ENCODE data around the gene TNIP2. TPM values are rescaled to one million over a fixed set of nuclear protein-coding genes. Genes with fewer than 3 reads are reported as not detected.

TNIP2 gene
- total and polyA plus RNA-seq, 2 of the 8 experiments (the other 6 are each of a cell fraction or from before 2014, with no cell fraction given) = 23.7 to 37.7 TPM

- Histone ChIP-seq H3K14ac (ENCODE audit: insufficient read length) (no peak overlapping the region), H3K79me2 (ENCODE audit: control insufficient read depth in 1 of 2, insufficient read depth in 2 of 2, low read length in 2 of 2) (no peaks in the 10 kb centered on the region), H3K9me3 (ENCODE audit: insufficient read depth in 2 of 2, low read depth in 1 of 2, low read length in 1 of 2) (no peaks in the 10 kb centered on the region), H3K9ac (replicated peaks in 1 of 4; ENCODE audit: extremely low read depth in 1 of 4, low read depth in 3 of 4, low read length in 3 of 4) (no peak overlapping the region), H3K4me2 (ENCODE audit: insufficient read depth in 1 of 2, low read depth in 2 of 2, low read length in 2 of 2) (no peak overlapping the region), H3K4me1 (replicated peaks in 1 of 4; ENCODE audit: control insufficient read depth in 3 of 4, insufficient read depth in 4 of 4, low read length in 3 of 4) (no peaks in the 10 kb centered on the region), H3K36me3 (ENCODE audit: control insufficient read depth in 2 of 4, insufficient read depth in 4 of 4, low read length in 3 of 4) (peaks cover 12 to 44% (median 36%) of the 10 kb centered on the region in 4 experiments; a peak in 7 of 8 replicates), H4K20me1 (replicated peaks in 1 of 2; ENCODE audit: control insufficient read depth in 1 of 2, insufficient read depth in 2 of 2, low read length in 2 of 2) (peaks cover 3 to 13% of the 10 kb centered on the region in 2 experiments), H2AFZ (ENCODE audit: low read length) (no peak overlapping the region), H2BK20ac (ENCODE audit: low read length) (no peak overlapping the region), H3K23ac (ENCODE audit: insufficient read length) (no peak overlapping the region), H3K23me2 (ENCODE audit: low read depth, low read length) (no peaks in the 10 kb centered on the region), H2BK120ac (replicated peaks; ENCODE audit: low read depth, low read length) (no peak overlapping the region), H4K5ac (ENCODE audit: insufficient read length, low read depth, low read length) (no peak overlapping the region), H3K27ac (ENCODE audit: low read depth, low read length) (no peak overlapping the region), H2BK15ac (ENCODE audit: low read length) (no peak overlapping the region), H3K27me3 (replicated peaks in 1 of 4; ENCODE audit: control insufficient read depth in 3 of 4, extremely low read depth in 1 of 4, insufficient read depth in 3 of 4, low read length in 3 of 4) (no peaks in the 10 kb centered on the region), H3K79me1 (ENCODE audit: low read depth, low read length) (no peaks in the 10 kb centered on the region), H2BK12ac (ENCODE audit: low read depth, low read length) (no peak overlapping the region), H3K56ac (replicated peaks; ENCODE audit: insufficient read length, low read depth, low read length) (no peak overlapping the region), H3K18ac (ENCODE audit: extremely low read depth, low read length) (no peak overlapping the region), H2BK5ac (ENCODE audit: low read depth, low read length) (no peak overlapping the region), H2AK5ac (ENCODE audit: low read depth, low read length) (no peak overlapping the region), H4K8ac (ENCODE audit: extremely low read depth, insufficient read depth, low read length) (no peak overlapping the region), H3K4ac (replicated peaks; ENCODE audit: insufficient read length, low read depth, low read length) (no peak overlapping the region), H4K91ac (replicated peaks; ENCODE audit: insufficient read length, low read length) (no peak overlapping the region), H3K4me3 (ENCODE audit: extremely low read depth in 1 of 4, insufficient read depth in 2 of 4, low read depth in 3 of 4, low read length in 4 of 4) (no peak overlapping the region)
- 92% methylated on average over 8 of the region's 8 CpGs; no CpG with 5 or more reads in 1 of the 2 experiments for WGBS, 2 experiments (ENCODE audit: extremely low coverage in 1 of 2, insufficient coverage in 1 of 2, insufficient read length in 1 of 2, insufficient replicate concordance in 2 of 2, low coverage in 1 of 2, low lambda C conversion rate in 2 of 2, missing lambda C conversion rate in 1 of 2)
- FAIRE-seq = no peak
- CTCF ChIA-PET (ENCODE audit: partially characterized antibody) = no interaction called here
- POLR2A ChIA-PET (ENCODE audit: partially characterized antibody) = no interaction called here
- TF ChIP-seq GABPA (IDR thresholded peaks at IDR 0.05; ENCODE audit: borderline replicate concordance, insufficient read depth, low read length) = no peak
- no peak for TF ChIP-seq FOSL1 (IDR thresholded peaks at IDR 0.05; ENCODE audit: insufficient read depth, low read depth, low read length)
- TF ChIP-seq TCF12 (IDR thresholded peaks at IDR 0.05; ENCODE audit: low read depth, low read length) = no peak
- TF ChIP-seq USF2 (IDR thresholded peaks at IDR 0.05; ENCODE audit: low read length) = no peak
- TF ChIP-seq E2F6 (IDR thresholded peaks at IDR 0.05) = no peak
- TF ChIP-seq TBP (IDR thresholded peaks at IDR 0.05; ENCODE audit: low read depth, low read length) = no peak
- no peak for TF ChIP-seq ATF3 (IDR thresholded peaks at IDR 0.05; ENCODE audit: insufficient read depth, low read depth, low read length)
- no peak for TF ChIP-seq POU5F1 (IDR thresholded peaks at IDR 0.05; ENCODE audit: low read depth, low read length)
- no peak for DNase-seq (ENCODE audit: low read depth in 1 of 2, low spot score in 2 of 2)
Observed at GRCh38 chr4:2702361-2702760, 53.8 kb downstream of the TNIP2 start.
